ENCODE data around the gene ONECUT2. TPM values are rescaled to one million over a fixed set of nuclear protein-coding genes. Genes with fewer than 3 reads are reported as not detected.

Gene ONECUT2
- total RNA-seq, 6 donors from 2014 or later = 0.06 to 0.24 (median 0.10) TPM; not detected in 3

GRCh38 chr18:57443247-57443646 is 8.1 kb downstream of the ONECUT2 start:
- Histone ChIP-seq H3K36me3 (no peaks in the 10 kb centered on the region), H3K4me3 (no peak overlapping the region), H3K27me3 (peaks cover 1 to 47% (median 33%) of the 10 kb centered on the region in 4 donors), H3K4me1 (peaks cover 10 to 33% (median 26%) of the 10 kb centered on the region in 4 donors), H3K27ac (no peak overlapping the region), H3K9me3 (no peaks in the 10 kb centered on the region)
- 0 to 19% methylated on average over 1 of the region's 1 CpG for WGBS, 2 donors
- no peak for ATAC-seq (ENCODE audit: low FRiP score in 2 of 2)
- TF ChIP-seq POLR2A (IDR thresholded peaks at IDR 0.05) = no peak
- DNase-seq = no peak

DNA sequence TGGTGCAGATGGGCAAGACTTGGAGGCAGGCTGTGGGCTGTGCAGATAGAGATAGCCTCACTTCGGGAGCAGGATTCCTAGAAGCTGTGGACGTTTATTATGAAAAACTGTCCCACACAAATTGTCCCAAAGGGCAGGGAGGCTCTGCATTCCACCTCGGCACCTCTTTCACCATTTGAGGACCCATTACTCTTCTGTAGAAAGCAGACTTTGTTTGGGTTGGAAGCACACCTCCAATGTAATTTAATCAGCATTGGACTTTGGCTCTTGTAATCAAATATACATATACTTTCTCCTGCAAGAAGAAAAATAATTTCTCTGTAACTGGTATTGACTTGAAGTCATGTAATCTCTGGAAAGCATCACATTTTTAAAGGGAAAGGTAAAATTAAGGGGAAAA is 8.5 kb downstream of the ONECUT2 start:
- H3K4me3 ChIP-seq = no peak overlapping the region
- H3K9me3 ChIP-seq = no peaks in the 10 kb centered on the region
- H3K4me1 ChIP-seq = peaks cover 5 to 28% (median 22%) of the 10 kb centered on the region in 4 donors
- no peak for TF ChIP-seq POLR2A (IDR thresholded peaks at IDR 0.05)
- no peak for TF ChIP-seq POLR2AphosphoS5 (IDR thresholded peaks at IDR 0.05)
- TF ChIP-seq CTCF (IDR thresholded peaks at IDR 0.05) = no peak
- TF ChIP-seq EP300 (IDR thresholded peaks at IDR 0.05) = no peak
- ATAC-seq (ENCODE audit: low FRiP score in 2 of 2) = no peak
- 45 to 61% methylated on average over 3 of the region's 3 CpGs for WGBS, 2 donors
- DNase-seq = no peak
- no peaks in the 10 kb centered on the region for H3K36me3 ChIP-seq
- H3K27ac ChIP-seq = no peak overlapping the region
- H3K27me3 ChIP-seq = peaks cover 1 to 42% (median 29%) of the 10 kb centered on the region in 4 donors

GRCh38 chr18:57444301-57444759 is 9.2 kb downstream of the ONECUT2 start:
- Histone ChIP-seq H3K4me3 (no peak overlapping the region), H3K27me3 (peaks cover 1 to 36% (median 23%) of the 10 kb centered on the region in 4 donors), H3K27ac (no peak overlapping the region), H3K36me3 (no peaks in the 10 kb centered on the region), H3K4me1 (peaks cover 0 to 22% (median 17%) of the 10 kb centered on the region in 4 donors), H3K9me3 (no peaks in the 10 kb centered on the region)
- ATAC-seq (ENCODE audit: low FRiP score in 2 of 2) (no peak), DNase-seq (no peak)
- 37 to 46% methylated on average over 3 of the region's 3 CpGs for WGBS, 2 donors
- TF ChIP-seq EP300 (IDR thresholded peaks at IDR 0.05) (no peak), CTCF (IDR thresholded peaks at IDR 0.05) (no peak), POLR2A (IDR thresholded peaks at IDR 0.05) (no peak), POLR2AphosphoS5 (IDR thresholded peaks at IDR 0.05) (no peak)

DNA sequence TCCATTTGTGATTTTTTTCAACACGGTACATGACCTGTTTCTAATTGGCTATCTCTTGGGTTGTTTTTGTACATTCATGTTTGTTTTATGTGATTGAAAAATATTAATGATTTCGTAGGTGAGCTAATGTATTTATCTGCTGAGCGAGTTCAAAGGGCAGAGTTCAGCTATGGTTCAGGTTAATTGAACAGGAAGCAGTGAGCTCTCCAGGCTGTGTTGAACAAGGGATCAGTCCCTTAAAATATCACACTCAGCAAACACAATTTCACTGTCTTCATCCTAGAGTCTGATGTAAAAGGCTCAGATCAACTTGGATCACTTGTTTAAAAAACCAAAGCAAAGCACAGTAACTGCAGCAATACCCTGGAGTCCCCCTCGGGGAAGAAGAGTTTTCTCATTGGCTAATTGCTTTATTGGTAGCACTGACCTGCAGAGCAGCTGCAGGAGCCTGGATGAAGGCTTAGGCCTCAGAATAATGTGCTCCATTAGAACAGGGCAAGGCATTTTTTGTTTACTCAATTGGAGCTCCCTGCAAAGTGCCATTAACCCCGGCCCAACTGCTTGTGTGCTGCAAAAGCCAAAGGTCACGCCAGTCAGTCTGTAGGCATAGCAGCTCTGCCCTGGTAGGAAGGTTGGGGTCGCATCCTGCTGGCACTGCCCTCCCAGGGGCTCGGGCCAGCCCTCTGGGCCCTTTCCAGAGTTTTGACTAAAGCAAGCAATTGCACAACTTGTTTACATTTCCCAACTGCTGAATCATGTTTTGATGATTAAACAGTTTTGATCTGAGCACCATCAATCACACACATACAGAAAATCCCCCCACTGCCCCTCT is 10.5 kb downstream of the ONECUT2 start:
- 54 to 67% methylated on average over 5 to 8 of the region's 8 CpGs for WGBS, 2 donors
- H3K36me3 ChIP-seq = no peaks in the 10 kb centered on the region
- no peak overlapping the region for H3K27ac ChIP-seq
- TF ChIP-seq EP300 (IDR thresholded peaks at IDR 0.05) = no peak
- TF ChIP-seq CTCF (IDR thresholded peaks at IDR 0.05) = no peak
- no peak for TF ChIP-seq POLR2AphosphoS5 (IDR thresholded peaks at IDR 0.05)
- TF ChIP-seq POLR2A (IDR thresholded peaks at IDR 0.05) = no peak
- ATAC-seq (ENCODE audit: low FRiP score in 2 of 2) = no peak
- peaks cover 0 to 9% (median 8%) of the 10 kb centered on the region in 4 donors for H3K4me1 ChIP-seq
- DNase-seq = no peak
- no peaks in the 10 kb centered on the region for H3K9me3 ChIP-seq
- H3K4me3 ChIP-seq = no peak overlapping the region
- peaks cover 1 to 22% (median 15%) of the 10 kb centered on the region in 4 donors for H3K27me3 ChIP-seq

GRCh38 chr18:57446322-57446721 is 11.1 kb downstream of the ONECUT2 start:
- peaks cover 0 to 3% (median 2%) of the 10 kb centered on the region in 4 donors for H3K4me1 ChIP-seq
- TF ChIP-seq EP300 (IDR thresholded peaks at IDR 0.05) (no peak), CTCF (IDR thresholded peaks at IDR 0.05) (peak in 1 of 6 experiments; percentile 19), POLR2A (IDR thresholded peaks at IDR 0.05) (no peak), POLR2AphosphoS5 (IDR thresholded peaks at IDR 0.05) (no peak)
- H3K27ac ChIP-seq = no peak overlapping the region
- 1 to 7% methylated on average over 3 to 4 of the region's 4 CpGs for WGBS, 2 donors
- H3K4me3 ChIP-seq = no peak overlapping the region
- H3K36me3 ChIP-seq = no peaks in the 10 kb centered on the region
- peaks cover 1 to 16% (median 11%) of the 10 kb centered on the region in 4 donors for H3K27me3 ChIP-seq
- no peak for ATAC-seq (ENCODE audit: low FRiP score in 2 of 2)
- H3K9me3 ChIP-seq = no peaks in the 10 kb centered on the region
- no peak for DNase-seq
